22Rv1 (cell line): ENCODE data around the gene TDP1.

Experiments used
- ZFX ChIP-seq: fragments of 450-650 bp; IDR thresholded peaks from 2 replicates; pipeline ENCODE4 v1.6.1; 2017; ENCODE audit warnings: antibody characterized with exemption, borderline replicate concordance
- TF ChIP-seq, protein P1 (sequence below): fragments of 450-650 bp; IDR thresholded peaks from 2 replicates; pipeline ENCODE4 v1.5.1; 2017; ENCODE audit warnings: mild to moderate bottlenecking

DNA sequence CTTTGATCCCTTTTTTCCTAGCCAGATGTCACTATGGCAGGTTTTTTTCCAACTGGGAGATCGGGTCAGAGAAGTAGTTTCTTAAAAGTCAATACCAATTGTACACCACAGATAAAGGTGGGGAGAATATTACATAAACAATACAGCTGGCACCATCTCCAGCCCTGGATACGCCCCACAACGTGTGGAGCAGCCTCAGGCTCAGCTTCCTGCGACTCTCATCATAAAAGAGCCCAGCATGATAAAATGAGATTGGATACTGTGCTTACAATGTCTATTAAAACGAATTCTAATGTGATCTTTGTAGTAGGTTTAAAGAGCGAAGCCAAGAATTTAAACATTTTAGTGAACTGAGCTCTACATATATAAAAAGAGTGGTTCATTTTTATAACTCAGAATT, 22.7 kb upstream of the TDP1 start:
- TF ChIP-seq, protein P1, sequence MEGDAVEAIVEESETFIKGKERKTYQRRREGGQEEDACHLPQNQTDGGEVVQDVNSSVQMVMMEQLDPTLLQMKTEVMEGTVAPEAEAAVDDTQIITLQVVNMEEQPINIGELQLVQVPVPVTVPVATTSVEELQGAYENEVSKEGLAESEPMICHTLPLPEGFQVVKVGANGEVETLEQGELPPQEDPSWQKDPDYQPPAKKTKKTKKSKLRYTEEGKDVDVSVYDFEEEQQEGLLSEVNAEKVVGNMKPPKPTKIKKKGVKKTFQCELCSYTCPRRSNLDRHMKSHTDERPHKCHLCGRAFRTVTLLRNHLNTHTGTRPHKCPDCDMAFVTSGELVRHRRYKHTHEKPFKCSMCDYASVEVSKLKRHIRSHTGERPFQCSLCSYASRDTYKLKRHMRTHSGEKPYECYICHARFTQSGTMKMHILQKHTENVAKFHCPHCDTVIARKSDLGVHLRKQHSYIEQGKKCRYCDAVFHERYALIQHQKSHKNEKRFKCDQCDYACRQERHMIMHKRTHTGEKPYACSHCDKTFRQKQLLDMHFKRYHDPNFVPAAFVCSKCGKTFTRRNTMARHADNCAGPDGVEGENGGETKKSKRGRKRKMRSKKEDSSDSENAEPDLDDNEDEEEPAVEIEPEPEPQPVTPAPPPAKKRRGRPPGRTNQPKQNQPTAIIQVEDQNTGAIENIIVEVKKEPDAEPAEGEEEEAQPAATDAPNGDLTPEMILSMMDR, result no peak
- TF ChIP-seq ZFX, result no peak
